ENCODE results near the gene USP6NL.

USP6NL gene

DNA sequence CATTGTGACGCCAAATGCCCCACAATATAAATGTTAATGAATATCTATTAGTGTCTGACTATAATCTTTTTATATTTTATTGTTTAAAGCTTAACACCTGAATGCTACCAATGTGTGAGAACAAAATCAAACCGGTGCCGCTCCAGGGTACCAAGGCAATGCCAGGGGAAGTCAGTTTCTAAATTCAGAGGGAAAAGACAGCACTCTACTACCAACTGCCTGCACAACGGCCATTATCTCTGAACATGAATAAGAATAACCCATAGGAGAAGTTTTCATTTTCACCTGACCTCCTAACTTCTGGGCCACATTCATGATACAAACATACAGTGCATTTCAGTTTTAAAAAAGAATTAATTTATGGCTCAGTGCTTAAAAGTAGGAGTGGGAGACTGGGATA lies 21.7 kb downstream of the USP6NL start:
- no peak for DNase-seq

DNA sequence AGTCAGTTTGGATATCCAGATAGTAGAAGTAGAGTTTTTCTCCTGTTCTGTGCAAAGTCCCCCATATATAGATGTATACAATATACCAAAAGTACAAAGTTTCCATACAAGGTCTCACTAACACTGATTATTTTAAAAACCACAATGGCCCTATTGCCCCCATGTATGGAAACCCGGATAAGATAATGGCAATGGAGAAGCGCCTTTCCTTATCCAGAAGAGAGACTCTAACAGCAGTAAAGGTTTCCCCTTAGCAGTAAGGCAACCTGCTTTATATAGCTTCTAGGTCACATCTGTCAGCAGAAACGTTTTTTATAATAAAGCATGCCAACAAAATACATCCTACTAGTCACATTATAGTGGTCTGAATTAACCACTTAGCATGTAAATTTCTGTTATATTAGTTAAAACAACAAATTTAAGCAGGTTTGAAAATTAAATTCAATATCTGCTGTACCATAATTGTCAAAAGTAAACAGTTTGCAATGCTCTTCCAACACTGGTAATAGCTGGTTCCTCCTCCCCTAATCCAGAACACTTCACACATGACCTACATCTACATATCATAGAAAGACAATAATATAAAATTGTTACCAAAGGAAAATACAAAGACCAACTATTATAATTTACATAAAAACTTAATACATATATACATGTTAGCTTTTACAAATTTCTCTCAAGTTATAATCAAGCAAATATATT lies 22.4 kb downstream of the USP6NL start:
- DNase-seq, result no peak

GRCh38 chr10:11587722-11588259 lies 23.7 kb downstream of the USP6NL start:
- no peak for DNase-seq

DNA sequence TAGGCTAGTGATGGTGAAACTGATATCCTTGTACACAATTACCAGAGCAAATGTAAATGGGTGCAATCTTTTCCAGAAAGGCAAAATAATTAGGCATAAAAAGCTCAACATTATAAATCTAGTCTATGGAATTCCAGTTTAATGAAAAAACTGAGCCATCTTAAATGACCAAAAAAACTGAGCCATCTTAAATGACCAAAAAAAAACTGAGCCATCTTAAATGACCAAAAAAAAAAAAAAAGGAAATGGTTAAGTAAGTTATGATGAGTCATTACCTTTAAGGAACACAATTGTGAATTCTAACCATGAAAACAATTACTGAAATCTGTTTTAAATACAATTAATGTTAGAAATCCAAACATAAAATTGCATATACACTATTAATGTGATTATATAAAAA lies 25.3 kb downstream of the USP6NL start:
- no peak for DNase-seq

DNA sequence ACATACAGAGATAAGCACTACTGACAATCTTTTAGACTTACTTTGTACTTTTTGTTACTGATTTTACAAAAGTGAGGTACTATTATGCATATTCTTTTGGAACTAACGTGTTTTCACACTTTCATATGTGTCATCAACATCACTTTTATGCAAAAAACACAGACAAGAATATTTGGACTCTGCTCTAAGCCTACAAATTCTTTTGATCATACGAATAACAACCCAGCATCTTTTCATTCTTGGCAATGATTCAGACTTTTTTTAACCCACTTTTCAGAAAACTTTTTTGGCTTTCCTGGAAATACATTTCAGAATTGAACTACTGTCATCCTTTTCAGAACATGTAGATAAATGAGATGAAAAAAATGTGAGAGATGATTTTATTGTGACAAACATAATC lies 30.2 kb downstream of the USP6NL start:
- peak; percentile 13 for DNase-seq

DNA sequence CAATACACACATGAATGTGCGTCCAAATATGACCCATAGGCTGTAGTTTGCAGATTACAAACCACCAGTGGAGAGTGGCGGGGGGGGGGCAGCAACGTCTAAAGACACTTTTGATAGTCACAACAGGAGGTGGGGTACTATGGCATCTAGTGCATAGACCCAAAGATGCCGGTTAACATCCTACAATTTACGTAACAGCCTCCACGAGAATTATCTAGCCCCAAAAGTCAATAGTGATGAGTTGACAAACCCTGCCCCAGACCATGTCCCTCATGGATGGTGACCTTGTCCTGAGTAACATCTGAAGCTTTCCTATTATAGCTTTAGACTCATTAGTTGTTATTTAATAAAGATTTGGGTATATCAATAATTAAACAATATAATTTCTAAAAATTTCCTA lies 31.6 kb downstream of the USP6NL start:
- no peak for DNase-seq

DNA sequence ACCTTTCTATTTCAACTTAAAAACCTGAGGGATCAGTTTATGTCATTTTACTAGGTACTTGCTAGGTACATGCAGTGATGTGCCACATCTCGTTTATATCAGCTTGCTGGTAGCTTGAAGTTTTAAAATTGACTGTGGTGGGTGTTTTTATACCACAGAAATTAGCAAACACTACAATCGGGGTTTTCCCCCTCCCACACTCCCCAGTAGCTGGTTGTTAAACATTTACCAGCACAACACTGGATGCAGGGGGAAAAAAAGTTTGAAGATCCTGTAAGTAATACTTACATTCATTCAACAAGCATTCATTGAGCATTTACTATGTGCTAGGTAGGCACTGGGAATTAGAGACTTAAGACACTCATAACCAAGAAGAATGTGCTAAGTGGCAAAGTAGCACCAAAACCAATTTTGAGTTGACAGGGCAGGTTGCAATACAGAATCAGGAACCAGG lies 32.6 kb downstream of the USP6NL start:
- DNase-seq, result no peak

GRCh38 chr10:11576092-11576809 lies 35.2 kb downstream of the USP6NL start:
- no peak for DNase-seq

- DNase-seq, result peak; percentile 37
These were observed 38.0 kb downstream of the USP6NL start for GRCh38 chr10:11573497-11573896.

DNA sequence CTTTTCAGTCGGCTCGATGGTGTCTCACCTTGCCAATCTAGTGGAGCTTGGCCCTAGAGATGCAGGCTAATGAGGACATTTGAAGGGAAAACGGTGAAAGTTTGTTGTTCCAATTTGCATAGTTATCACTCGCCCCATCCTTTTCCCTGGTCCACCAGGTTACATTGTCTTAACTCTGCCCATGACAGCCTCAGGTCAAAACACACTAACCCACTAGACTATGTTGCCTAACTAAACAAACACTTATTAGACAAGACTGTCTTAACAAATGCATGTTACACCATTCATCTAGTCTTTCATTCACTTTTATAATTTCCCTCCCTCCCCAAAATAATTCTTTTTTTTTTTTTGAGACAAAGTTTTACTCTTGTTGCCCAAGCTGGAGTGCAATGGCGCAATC lies 40.7 kb downstream of the USP6NL start:
- DNase-seq, result no peak

DNA sequence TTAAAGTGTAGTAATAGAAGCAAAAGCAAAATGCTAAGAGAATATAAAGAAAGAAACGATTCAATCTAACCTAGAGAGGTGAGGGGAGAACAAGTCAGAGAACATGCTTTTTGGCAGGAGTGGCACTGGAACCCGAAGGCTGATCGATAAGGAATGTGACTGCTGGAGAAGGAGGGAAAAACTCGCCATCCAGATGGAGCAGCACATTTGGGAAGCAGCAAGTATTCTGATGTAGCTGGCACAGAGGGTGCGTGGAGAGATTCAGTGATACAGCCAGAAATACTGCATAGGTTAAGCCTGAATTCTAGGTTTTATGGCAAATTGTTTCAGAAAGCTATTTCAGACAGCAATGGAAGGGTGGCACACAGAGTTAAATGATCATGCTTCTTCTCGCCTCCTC lies 42.0 kb downstream of the USP6NL start:
- no peak for DNase-seq

- no peak for DNase-seq
These were observed 42.9 kb downstream of the USP6NL start for GRCh38 chr10:11568578-11568977.

DNA sequence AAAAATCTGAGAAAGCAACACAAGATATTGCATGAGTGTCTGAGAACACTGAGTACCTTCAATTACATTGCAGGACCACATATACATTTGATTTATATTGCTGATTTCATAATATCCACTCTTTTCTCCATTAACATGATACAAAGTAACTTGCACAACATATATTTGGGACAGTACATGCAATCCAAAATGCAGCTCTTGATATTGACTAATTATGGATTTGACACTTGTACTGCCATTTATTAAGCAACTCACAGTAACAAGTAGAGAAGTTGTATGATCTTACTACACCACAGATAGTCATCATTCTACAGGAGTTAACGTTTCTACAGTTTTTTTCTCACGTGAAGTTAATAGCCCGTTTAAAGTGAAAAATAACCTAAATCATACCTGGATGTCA lies 46.7 kb downstream of the USP6NL start:
- no peak for DNase-seq

DNA sequence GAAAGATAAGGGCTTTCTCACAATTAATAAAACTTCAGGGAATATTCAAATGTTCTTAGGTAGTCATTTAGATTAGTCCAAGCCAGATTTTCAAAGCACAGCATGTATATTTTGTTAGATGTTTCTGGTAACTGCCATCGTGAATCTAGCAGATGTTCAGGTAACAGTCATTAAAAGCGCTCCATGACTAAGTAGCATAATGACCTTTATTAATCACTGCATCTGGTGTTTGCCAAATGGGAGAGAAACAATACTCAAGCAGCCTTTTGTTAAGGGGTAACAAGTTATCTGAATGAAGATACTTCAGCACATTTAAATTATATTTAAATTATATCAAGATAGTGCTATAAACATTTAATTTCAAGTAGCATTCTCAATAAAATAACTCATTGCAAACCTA lies 47.5 kb downstream of the USP6NL start:
- DNase-seq, result no peak

DNA sequence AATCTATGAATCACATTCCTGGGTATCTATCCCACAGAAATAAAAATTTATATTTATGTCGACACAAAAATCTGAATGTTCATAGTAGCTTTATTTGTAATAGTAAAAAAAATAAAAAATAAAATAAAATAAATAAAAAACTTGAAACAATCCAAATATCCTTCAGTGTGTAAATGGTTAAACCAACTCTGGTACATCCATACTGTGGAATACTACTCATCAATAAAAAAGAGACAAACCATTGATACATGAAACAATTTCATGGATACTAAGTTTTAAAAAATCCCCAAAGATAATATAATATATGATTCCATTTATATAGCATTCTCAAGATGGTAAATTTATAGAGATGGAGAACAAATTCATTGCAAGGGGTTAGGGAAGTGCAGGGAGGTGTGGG lies 48.6 kb downstream of the USP6NL start:
- DNase-seq, result no peak

GRCh38 chr10:11560076-11560709 lies 51.3 kb downstream of the USP6NL start:
- no peak for DNase-seq

GRCh38 chr10:11557967-11558366 lies 53.5 kb downstream of the USP6NL start:
- DNase-seq, result no peak

DNA sequence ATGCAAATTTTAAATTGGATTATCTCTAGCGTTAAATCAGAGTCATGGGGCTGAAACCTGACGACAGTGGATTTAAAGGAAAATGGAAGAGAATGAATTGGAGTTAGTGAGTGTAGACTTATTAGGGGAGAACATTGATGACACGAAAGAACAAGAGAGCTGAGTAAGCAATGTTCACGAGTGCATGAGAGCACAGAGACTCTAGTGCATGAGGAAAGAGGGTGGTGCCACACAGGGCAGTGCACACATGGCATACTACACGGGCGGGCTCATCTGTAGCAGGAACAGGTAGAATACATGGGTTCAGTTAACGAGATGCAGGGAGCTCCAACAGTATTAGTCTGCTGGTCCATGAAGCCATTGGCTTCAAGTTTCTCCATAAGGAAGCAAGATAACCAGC lies 53.9 kb downstream of the USP6NL start:
- no peak for DNase-seq

GRCh38 chr10:11555556-11555955 lies 55.9 kb downstream of the USP6NL start:
- no peak for DNase-seq

DNA sequence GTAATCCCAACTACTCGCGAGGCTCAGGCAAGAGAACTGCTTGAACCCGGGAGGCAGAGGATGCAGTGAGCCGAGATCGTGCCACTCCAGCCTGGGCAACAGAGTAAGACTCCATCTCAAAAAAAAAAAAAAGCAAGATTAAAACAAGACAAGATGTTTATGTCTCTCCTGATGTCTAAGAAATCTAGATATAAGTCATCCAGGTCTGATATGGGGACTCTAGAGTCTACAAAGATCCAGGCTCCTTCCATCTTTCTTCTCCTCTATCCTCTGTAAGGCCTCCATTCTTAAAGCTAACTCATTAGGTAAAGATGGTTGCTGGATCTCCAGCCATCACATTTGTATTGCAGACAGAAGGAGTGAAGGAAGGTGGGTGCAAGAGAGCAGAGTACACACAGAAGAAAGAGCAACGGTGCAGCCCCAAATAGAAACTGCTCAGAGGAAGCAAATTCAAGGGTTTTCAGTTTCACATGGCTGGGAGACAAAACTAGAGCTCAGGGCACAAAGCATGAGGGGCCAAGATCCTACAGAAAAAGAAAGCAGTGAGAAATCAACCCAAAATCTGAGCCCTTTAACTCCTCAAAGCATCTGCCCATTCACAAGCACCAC lies 57.6 kb downstream of the USP6NL start:
- DNase-seq, result no peak

DNA sequence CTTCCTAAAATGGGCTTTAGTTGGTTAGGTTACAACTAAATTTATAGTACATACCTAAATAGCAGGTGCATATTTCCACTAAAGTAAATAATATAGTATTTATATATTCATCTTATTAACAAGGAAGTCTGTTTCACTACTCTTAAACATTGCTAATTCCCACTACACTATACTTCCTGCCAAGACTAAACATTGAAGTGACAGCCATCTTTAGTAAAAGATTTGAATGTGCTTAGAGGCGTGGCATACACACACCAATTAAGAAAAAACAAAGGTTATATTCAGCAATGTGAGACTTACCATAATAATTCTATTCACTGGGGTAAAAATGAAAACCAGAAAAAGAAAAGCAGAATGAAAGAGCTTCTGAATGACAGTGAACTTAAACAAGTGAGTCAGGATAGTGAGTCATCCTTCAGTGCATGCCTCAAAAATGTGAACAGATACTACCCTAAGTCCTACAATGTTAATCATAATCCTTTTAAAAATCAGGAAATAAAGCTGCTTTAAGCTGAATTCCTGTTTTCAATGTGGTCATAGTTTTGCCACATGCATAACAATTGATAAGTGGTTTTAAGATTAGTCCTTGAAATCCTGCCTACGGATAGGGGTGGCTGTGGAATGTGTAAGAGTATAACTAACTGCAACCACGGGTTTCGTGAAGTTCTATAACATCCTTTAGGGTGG lies 59.4 kb downstream of the USP6NL start:
- DNase-seq, result peak; percentile 92

DNA sequence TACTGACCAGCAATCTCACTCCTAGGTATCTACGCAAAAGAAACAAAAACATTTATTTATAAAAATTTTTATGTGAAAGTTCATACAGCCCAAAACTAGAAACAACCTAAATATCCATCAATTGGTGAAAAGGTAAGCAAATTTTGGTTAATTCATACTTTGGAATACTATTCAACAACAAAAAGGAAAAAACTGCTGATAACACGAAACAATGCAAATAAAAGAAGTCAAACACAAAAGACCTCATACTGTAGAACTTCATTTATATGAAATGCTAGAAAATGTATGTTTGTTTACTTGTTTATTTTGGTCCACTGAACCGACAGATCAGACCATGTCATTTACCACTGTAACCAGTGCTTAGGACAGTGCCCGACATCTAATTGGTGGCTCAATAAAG lies 60.3 kb downstream of the USP6NL start:
- no peak for DNase-seq

- DNase-seq, result no peak
These were observed 62.7 kb downstream of the USP6NL start for GRCh38 chr10:11548768-11549099.

Data from fibroblast of skin of abdomen (primary cell).